ENCODE results near the gene C1RL.
A peak's percentile ranks its signal among the peaks of the same experiment; 100 is the strongest.

The C1RL gene

GRCh38 chr12:7108796-7109571 lies at the start of gene C1RL:
Gene C1RL, minus strand, starts transcription at chr12:7109214. Its CDS starts 34 bp downstream, at chr12:7109180.
- peak; percentile 53 to 62 for DNase-seq (ENCODE audit: low read depth in 2 of 2)

GRCh38 chr12:7157391-7157790 lies 48.4 kb upstream of the C1RL start:
- DNase-seq (ENCODE audit: low read depth in 2 of 2): no peak

- DNase-seq (ENCODE audit: low read depth in 2 of 2): no peak
Observed at GRCh38 chr12:7156259-7157197, 47.5 kb upstream of the C1RL start.

- DNase-seq (ENCODE audit: low read depth in 2 of 2): no peak
Observed at GRCh38 chr12:7155471-7156034, 46.5 kb upstream of the C1RL start.

- no peak for DNase-seq (ENCODE audit: low read depth in 2 of 2)
Observed at GRCh38 chr12:7154901-7155470, 46.0 kb upstream of the C1RL start.

- no peak for DNase-seq (ENCODE audit: low read depth in 2 of 2)
Observed at GRCh38 chr12:7154042-7154441, 45.0 kb upstream of the C1RL start.

- no peak for DNase-seq (ENCODE audit: low read depth in 2 of 2)
Observed at GRCh38 chr12:7152818-7153217, 43.8 kb upstream of the C1RL start.

- no peak for DNase-seq (ENCODE audit: low read depth in 2 of 2)
Observed at GRCh38 chr12:7151532-7151931, 42.5 kb upstream of the C1RL start.

- no peak for DNase-seq (ENCODE audit: low read depth in 2 of 2)
Observed at GRCh38 chr12:7150841-7151240, 41.8 kb upstream of the C1RL start.

GRCh38 chr12:7150356-7150755 lies 41.3 kb upstream of the C1RL start:
- no peak for DNase-seq (ENCODE audit: low read depth in 2 of 2)

GRCh38 chr12:7146906-7147305 lies 37.9 kb upstream of the C1RL start:
- no peak for DNase-seq (ENCODE audit: low read depth in 2 of 2)

GRCh38 chr12:7146228-7146627 lies 37.2 kb upstream of the C1RL start:
- no peak for DNase-seq (ENCODE audit: low read depth in 2 of 2)

- DNase-seq (ENCODE audit: low read depth in 2 of 2): no peak
Observed at GRCh38 chr12:7145671-7146070, 36.7 kb upstream of the C1RL start.

- DNase-seq (ENCODE audit: low read depth in 2 of 2): no peak
Observed at GRCh38 chr12:7144414-7145120, 35.6 kb upstream of the C1RL start.

- DNase-seq (ENCODE audit: low read depth in 2 of 2): no peak
Observed at GRCh38 chr12:7143564-7143963, 34.5 kb upstream of the C1RL start.

GRCh38 chr12:7142809-7143465 lies 33.9 kb upstream of the C1RL start:
- DNase-seq (ENCODE audit: low read depth in 2 of 2): no peak

GRCh38 chr12:7142056-7142644 lies 33.1 kb upstream of the C1RL start:
- peak in 1 of 2 donors; percentile 11 for DNase-seq (ENCODE audit: low read depth in 2 of 2)

GRCh38 chr12:7141351-7142005 lies 32.5 kb upstream of the C1RL start:
- no peak for DNase-seq (ENCODE audit: low read depth in 2 of 2)

- no peak for DNase-seq (ENCODE audit: low read depth in 2 of 2)
Observed at GRCh38 chr12:7139200-7139599, 30.2 kb upstream of the C1RL start.

GRCh38 chr12:7137908-7138307 lies 28.9 kb upstream of the C1RL start:
- DNase-seq (ENCODE audit: low read depth in 2 of 2): no peak

All from activated CD8-positive, alpha-beta memory T cell treated with anti-CD3 and anti-CD28 coated beads for 4 hours (primary cell).